ENCODE results near the gene ARID5B.
A peak's percentile ranks its signal among the peaks of the same experiment; 100 is the strongest.

The ARID5B gene

GRCh38 chr10:61958805-61959204, 57.3 kb downstream of the ARID5B start:
- Histone ChIP-seq H3K4me1 (ENCODE audit: control insufficient read depth, insufficient read depth, low read length) (peaks cover 2% of the 10 kb centered on the region), H3K36me3 (ENCODE audit: control insufficient read depth in 2 of 2, insufficient read depth in 2 of 2, low read length in 2 of 2) (no peaks in the 10 kb centered on the region), H3K9ac (ENCODE audit: low read length in 2 of 2) (no peak overlapping the region), H3K4me3 (ENCODE audit: low read length in 2 of 2) (no peak overlapping the region), H3K27me3 (ENCODE audit: control insufficient read depth in 1 of 2, insufficient read depth in 2 of 2, low read length in 2 of 2) (no peaks in the 10 kb centered on the region), H3K9me3 (ENCODE audit: control insufficient read depth in 2 of 2, low read length in 2 of 2) (no peaks in the 10 kb centered on the region), H3K27ac (ENCODE audit: low read length) (no peak overlapping the region)

GRCh38 chr10:61959814-61960213, 58.3 kb downstream of the ARID5B start:
- H3K36me3 ChIP-seq (ENCODE audit: control insufficient read depth in 2 of 2, insufficient read depth in 2 of 2, low read length in 2 of 2) = no peaks in the 10 kb centered on the region
- no peaks in the 10 kb centered on the region for H3K9me3 ChIP-seq (ENCODE audit: control insufficient read depth in 2 of 2, low read length in 2 of 2)
- H3K4me3 ChIP-seq (ENCODE audit: low read length in 2 of 2) = no peak overlapping the region
- H3K4me1 ChIP-seq (ENCODE audit: control insufficient read depth, insufficient read depth, low read length) = peaks cover 7% of the 10 kb centered on the region
- H3K27me3 ChIP-seq (ENCODE audit: control insufficient read depth in 1 of 2, insufficient read depth in 2 of 2, low read length in 2 of 2) = no peaks in the 10 kb centered on the region
- H3K9ac ChIP-seq (ENCODE audit: low read length in 2 of 2) = no peak overlapping the region
- H3K27ac ChIP-seq (ENCODE audit: low read length) = no peak overlapping the region

GRCh38 chr10:61960396-61961120, 59.1 kb downstream of the ARID5B start:
- Histone ChIP-seq H3K9ac (ENCODE audit: low read length in 2 of 2) (no peak overlapping the region), H3K27ac (ENCODE audit: low read length) (no peak overlapping the region), H3K9me3 (ENCODE audit: control insufficient read depth in 2 of 2, low read length in 2 of 2) (no peaks in the 10 kb centered on the region), H3K27me3 (ENCODE audit: control insufficient read depth in 1 of 2, insufficient read depth in 2 of 2, low read length in 2 of 2) (no peaks in the 10 kb centered on the region), H3K4me1 (ENCODE audit: control insufficient read depth, insufficient read depth, low read length) (peaks cover 7% of the 10 kb centered on the region), H3K4me3 (ENCODE audit: low read length in 2 of 2) (no peak overlapping the region), H3K36me3 (ENCODE audit: control insufficient read depth in 2 of 2, insufficient read depth in 2 of 2, low read length in 2 of 2) (no peaks in the 10 kb centered on the region)

DNA sequence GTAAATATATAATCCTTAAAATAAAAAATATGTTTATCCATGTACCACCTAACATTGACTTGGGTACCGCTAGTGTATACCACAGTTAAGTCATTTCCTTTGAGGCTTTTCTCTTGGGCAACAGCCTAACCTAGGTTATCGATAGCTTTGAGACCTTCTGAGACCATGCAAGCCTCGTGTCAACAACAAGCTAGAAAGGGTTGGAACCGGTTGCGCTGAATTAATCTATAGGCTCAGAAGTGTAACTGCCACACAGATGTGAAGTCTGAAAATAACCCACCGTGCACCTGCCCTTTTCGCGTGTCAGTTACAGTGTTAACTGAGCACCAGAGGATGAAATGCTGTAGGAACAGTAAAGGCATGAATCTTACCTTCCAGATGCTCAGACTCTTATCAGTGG, 59.8 kb downstream of the ARID5B start:
- no peak overlapping the region for H3K4me3 ChIP-seq (ENCODE audit: low read length in 2 of 2)
- H3K4me1 ChIP-seq (ENCODE audit: control insufficient read depth, insufficient read depth, low read length) = peaks cover 7% of the 10 kb centered on the region
- H3K36me3 ChIP-seq (ENCODE audit: control insufficient read depth in 2 of 2, insufficient read depth in 2 of 2, low read length in 2 of 2) = no peaks in the 10 kb centered on the region
- H3K27ac ChIP-seq (ENCODE audit: low read length) = no peak overlapping the region
- H3K9ac ChIP-seq (ENCODE audit: low read length in 2 of 2) = no peak overlapping the region
- H3K9me3 ChIP-seq (ENCODE audit: control insufficient read depth in 2 of 2, low read length in 2 of 2) = no peaks in the 10 kb centered on the region
- H3K27me3 ChIP-seq (ENCODE audit: control insufficient read depth in 1 of 2, insufficient read depth in 2 of 2, low read length in 2 of 2) = no peaks in the 10 kb centered on the region

GRCh38 chr10:61962971-61963370, 61.5 kb downstream of the ARID5B start:
- H3K4me1 ChIP-seq (ENCODE audit: control insufficient read depth, insufficient read depth, low read length) = peaks cover 7% of the 10 kb centered on the region
- no peak overlapping the region for H3K27ac ChIP-seq (ENCODE audit: low read length)
- no peaks in the 10 kb centered on the region for H3K36me3 ChIP-seq (ENCODE audit: control insufficient read depth in 2 of 2, insufficient read depth in 2 of 2, low read length in 2 of 2)
- no peak overlapping the region for H3K4me3 ChIP-seq (ENCODE audit: low read length in 2 of 2)
- H3K9ac ChIP-seq (ENCODE audit: low read length in 2 of 2) = no peak overlapping the region
- no peaks in the 10 kb centered on the region for H3K27me3 ChIP-seq (ENCODE audit: control insufficient read depth in 1 of 2, insufficient read depth in 2 of 2, low read length in 2 of 2)
- H3K9me3 ChIP-seq (ENCODE audit: control insufficient read depth in 2 of 2, low read length in 2 of 2) = no peaks in the 10 kb centered on the region

DNA sequence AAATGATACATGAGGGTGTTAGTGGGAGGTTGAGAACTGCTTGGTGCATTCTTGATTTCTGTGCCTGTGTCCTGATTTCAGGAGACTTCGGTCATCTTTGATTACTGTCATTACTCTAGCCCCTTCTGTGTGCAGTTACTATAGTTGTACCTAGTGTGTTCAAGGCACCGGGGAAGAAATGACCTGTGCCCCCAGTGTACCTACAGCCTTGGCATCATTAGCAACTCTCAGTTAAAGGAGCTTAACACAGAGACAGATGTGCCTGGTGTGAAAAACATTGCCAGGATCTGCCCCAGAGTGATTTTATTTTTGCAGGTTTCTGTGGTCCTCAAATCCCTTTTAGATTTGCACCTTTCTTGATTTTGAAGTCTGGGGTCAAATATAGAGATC, 62.2 kb downstream of the ARID5B start:
- H3K4me3 ChIP-seq (ENCODE audit: low read length in 2 of 2) = peak overlapping the region in 1 of 2 donors; percentile 54
- no peak overlapping the region for H3K9ac ChIP-seq (ENCODE audit: low read length in 2 of 2)
- peak overlapping the region; percentile 6 for H3K27ac ChIP-seq (ENCODE audit: low read length)
- H3K27me3 ChIP-seq (ENCODE audit: control insufficient read depth in 1 of 2, insufficient read depth in 2 of 2, low read length in 2 of 2) = no peaks in the 10 kb centered on the region
- no peaks in the 10 kb centered on the region for H3K36me3 ChIP-seq (ENCODE audit: control insufficient read depth in 2 of 2, insufficient read depth in 2 of 2, low read length in 2 of 2)
- H3K4me1 ChIP-seq (ENCODE audit: control insufficient read depth, insufficient read depth, low read length) = peaks cover 7% of the 10 kb centered on the region
- no peaks in the 10 kb centered on the region for H3K9me3 ChIP-seq (ENCODE audit: control insufficient read depth in 2 of 2, low read length in 2 of 2)

GRCh38 chr10:61964059-61964709, 62.7 kb downstream of the ARID5B start:
- no peaks in the 10 kb centered on the region for H3K36me3 ChIP-seq (ENCODE audit: control insufficient read depth in 2 of 2, insufficient read depth in 2 of 2, low read length in 2 of 2)
- peak overlapping the region; percentile 25 to 37 for H3K9ac ChIP-seq (ENCODE audit: low read length in 2 of 2)
- peak overlapping the region; percentile 6 for H3K27ac ChIP-seq (ENCODE audit: low read length)
- H3K9me3 ChIP-seq (ENCODE audit: control insufficient read depth in 2 of 2, low read length in 2 of 2) = no peaks in the 10 kb centered on the region
- H3K27me3 ChIP-seq (ENCODE audit: control insufficient read depth in 1 of 2, insufficient read depth in 2 of 2, low read length in 2 of 2) = no peaks in the 10 kb centered on the region
- peak overlapping the region; percentile 54 to 57 for H3K4me3 ChIP-seq (ENCODE audit: low read length in 2 of 2)
- H3K4me1 ChIP-seq (ENCODE audit: control insufficient read depth, insufficient read depth, low read length) = peaks cover 7% of the 10 kb centered on the region

DNA sequence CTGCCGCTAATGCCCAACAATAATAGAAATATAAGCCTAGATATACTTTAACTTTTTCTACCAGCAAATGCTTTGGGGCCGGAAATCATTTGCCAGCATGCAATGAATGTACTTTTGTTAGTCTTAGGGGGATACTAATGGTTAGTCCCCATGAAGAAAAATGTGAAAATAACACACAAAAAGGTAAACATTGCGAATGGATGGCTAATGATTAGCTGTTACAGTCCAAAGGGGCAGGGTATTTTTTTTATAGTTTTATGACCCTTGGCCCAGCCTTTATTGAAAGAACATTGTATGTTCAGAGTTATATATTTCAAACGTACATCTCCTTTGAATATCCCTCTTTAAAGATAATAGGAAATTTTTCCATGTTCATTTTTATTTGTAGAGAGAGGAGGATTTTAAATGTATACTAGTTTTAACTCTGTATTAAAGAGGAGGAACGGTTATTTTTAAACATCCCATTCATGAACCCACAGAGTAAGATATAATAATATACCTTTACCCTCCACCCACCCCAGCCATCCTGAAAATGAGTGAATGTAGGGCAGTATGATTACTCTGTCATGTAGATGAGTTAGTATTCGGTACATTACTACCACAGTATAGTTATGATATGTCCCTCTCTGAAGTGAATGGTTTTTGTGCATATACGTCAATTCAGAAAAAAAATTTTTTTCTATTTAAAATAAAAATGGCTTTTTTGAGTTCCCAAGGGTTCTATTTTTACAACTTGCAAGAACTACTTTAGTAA, 63.6 kb downstream of the ARID5B start:
- Histone ChIP-seq H3K36me3 (ENCODE audit: control insufficient read depth in 2 of 2, insufficient read depth in 2 of 2, low read length in 2 of 2) (no peaks in the 10 kb centered on the region), H3K27me3 (ENCODE audit: control insufficient read depth in 1 of 2, insufficient read depth in 2 of 2, low read length in 2 of 2) (no peaks in the 10 kb centered on the region), H3K9ac (ENCODE audit: low read length in 2 of 2) (no peak overlapping the region), H3K9me3 (ENCODE audit: control insufficient read depth in 2 of 2, low read length in 2 of 2) (no peaks in the 10 kb centered on the region), H3K27ac (ENCODE audit: low read length) (no peak overlapping the region), H3K4me1 (ENCODE audit: control insufficient read depth, insufficient read depth, low read length) (peaks cover 7% of the 10 kb centered on the region), H3K4me3 (ENCODE audit: low read length in 2 of 2) (no peak overlapping the region)

GRCh38 chr10:61965703-61966395, 64.3 kb downstream of the ARID5B start:
- Histone ChIP-seq H3K9me3 (ENCODE audit: control insufficient read depth in 2 of 2, low read length in 2 of 2) (no peaks in the 10 kb centered on the region), H3K4me1 (ENCODE audit: control insufficient read depth, insufficient read depth, low read length) (peaks cover 7% of the 10 kb centered on the region), H3K27me3 (ENCODE audit: control insufficient read depth in 1 of 2, insufficient read depth in 2 of 2, low read length in 2 of 2) (no peaks in the 10 kb centered on the region), H3K9ac (ENCODE audit: low read length in 2 of 2) (no peak overlapping the region), H3K27ac (ENCODE audit: low read length) (no peak overlapping the region), H3K4me3 (ENCODE audit: low read length in 2 of 2) (no peak overlapping the region), H3K36me3 (ENCODE audit: control insufficient read depth in 2 of 2, insufficient read depth in 2 of 2, low read length in 2 of 2) (no peaks in the 10 kb centered on the region)

DNA sequence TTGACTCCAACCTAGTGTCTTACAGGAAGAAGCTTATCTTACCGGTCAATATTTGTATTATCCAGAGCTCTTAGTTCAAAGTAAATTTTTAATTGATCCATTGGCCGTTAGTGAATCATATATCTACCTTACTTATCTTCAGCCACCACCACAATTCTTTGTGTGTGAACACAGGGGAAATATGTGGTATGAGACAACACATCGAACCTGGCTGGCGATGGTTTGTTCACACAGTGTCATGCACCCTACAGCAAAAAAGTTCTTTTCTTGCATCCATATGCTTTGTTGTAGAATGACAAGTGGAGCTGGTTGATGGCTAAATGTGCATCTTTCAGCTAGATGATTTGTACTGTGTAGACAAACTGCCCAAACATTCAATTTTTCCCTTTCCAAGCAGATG, 65.8 kb downstream of the ARID5B start:
- no peaks in the 10 kb centered on the region for H3K9me3 ChIP-seq (ENCODE audit: control insufficient read depth in 2 of 2, low read length in 2 of 2)
- no peaks in the 10 kb centered on the region for H3K27me3 ChIP-seq (ENCODE audit: control insufficient read depth in 1 of 2, insufficient read depth in 2 of 2, low read length in 2 of 2)
- H3K4me3 ChIP-seq (ENCODE audit: low read length in 2 of 2) = no peak overlapping the region
- no peak overlapping the region for H3K27ac ChIP-seq (ENCODE audit: low read length)
- H3K36me3 ChIP-seq (ENCODE audit: control insufficient read depth in 2 of 2, insufficient read depth in 2 of 2, low read length in 2 of 2) = no peaks in the 10 kb centered on the region
- peaks cover 7% of the 10 kb centered on the region for H3K4me1 ChIP-seq (ENCODE audit: control insufficient read depth, insufficient read depth, low read length)
- H3K9ac ChIP-seq (ENCODE audit: low read length in 2 of 2) = no peak overlapping the region
